DMS 273 treated with DMSO at 0.1 percent for 48 hours (cell line): ENCODE results near the gene OR10K2.
"Not testable (repeated sequence)": the region's sequence is repeated elsewhere in the genome, so short reads cannot be mapped to it uniquely, and the experiment has no call there.

Experiments
- DNase-seq: peaks from one replicate; lab custom pipeline; 2025; lab: John Stamatoyannopoulos, UW

The OR10K2 gene, protein sequence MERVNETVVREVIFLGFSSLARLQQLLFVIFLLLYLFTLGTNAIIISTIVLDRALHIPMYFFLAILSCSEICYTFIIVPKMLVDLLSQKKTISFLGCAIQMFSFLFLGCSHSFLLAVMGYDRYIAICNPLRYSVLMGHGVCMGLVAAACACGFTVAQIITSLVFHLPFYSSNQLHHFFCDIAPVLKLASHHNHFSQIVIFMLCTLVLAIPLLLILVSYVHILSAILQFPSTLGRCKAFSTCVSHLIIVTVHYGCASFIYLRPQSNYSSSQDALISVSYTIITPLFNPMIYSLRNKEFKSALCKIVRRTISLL

DNA sequence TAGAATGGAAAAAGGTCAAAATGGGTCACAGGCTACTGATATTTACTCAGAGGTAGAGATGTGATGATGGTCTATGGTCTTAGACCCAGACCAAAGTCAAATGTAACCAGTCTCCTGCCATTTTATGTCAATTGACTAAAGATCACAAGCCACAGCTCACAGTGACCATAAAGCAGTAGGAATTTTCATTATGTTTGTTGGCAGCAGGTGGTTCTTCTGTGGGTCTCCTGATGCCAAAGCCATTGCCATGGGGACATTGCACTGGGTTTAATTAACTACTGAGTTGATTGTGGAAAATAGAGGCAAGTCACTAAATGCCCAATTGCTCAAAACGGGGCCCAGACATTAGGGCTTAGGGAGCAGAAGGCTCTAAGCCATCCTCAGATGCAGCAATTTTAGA, at the start of gene OR10K2:
OR10K2 (minus strand) TSS at position 101 of the 400 bp plus-strand sequence. CDS start 5,371 bp downstream, outside the sequence.
- DNase-seq: no peak

GRCh38 chr1:158471920-158472319, 45.9 kb upstream of the OR10K2 start, which contains the start of gene OR10R2:
TSS of gene OR10R2 (plus strand) at chr1:158472220. CDS start at chr1:158472326, 106 bp downstream.
- DNase-seq: no peak

DNA sequence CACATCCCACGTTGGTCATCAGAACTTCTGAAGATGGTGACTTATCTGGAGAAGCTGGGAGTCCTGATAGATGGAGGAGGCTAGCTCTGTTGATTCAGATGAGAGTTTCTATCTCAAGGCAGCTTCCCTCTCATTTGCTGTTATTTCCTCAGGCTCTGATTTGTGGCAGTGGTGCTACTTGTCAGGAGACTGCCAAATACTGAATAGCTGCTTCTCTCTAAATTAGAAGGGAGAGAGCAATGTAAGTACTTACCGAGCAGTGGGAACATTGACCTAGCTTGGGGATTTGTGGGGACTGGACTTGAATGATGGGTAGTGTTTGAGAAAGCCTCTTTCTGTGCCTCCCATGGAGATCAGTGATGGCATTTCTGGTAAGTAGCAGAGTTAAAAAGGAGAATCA, 35.5 kb upstream of the OR10K2 start, which contains the start of gene OR10K1:
OR10K1 (plus strand) TSS at position 301 of the 400 bp plus-strand sequence. CDS start 3,728 bp downstream, outside the sequence.
- no peak for DNase-seq

DNA sequence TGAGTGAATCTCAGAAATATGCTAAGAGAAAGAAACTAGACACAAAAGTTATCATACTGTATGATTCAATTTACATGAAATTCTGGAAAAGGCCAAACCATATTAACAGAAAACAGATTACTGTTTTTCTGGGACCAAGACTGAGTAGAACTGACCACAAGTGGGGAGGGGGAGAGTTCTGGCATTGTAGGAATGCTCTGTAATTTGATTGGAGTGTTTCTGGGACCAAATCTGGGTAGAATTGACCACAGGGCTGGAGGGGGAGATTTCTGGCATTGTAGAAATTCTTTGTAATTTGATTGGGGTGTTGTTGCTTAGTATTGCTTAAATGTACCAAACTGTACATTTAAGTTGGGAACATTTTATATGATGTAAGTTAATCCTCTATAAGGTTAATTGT, 32.2 kb upstream of the OR10K2 start:
- no peak for DNase-seq

- DNase-seq: no peak
These were observed 31.2 kb upstream of the OR10K2 start for GRCh38 chr1:158457246-158457645.

DNA sequence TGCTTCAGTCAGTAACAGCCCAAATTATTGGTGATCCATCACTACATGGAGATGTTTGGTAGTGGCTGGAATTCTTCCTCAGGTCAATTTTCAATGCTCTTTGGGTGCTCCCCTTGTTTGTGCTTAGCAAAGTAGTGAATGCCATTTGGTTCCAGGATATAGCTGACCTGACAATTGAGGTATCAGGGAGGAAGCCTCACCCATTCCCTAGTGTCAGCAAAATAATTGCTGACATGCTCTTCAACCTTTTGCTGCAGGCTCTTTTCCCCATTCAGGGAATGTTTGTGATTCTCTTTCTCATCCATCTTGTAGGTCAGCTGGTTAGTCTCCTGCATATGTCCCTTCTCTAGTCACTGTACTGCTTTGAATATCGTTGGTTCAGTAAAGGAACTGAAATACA, 28.5 kb upstream of the OR10K2 start:
- no peak for DNase-seq

DNA sequence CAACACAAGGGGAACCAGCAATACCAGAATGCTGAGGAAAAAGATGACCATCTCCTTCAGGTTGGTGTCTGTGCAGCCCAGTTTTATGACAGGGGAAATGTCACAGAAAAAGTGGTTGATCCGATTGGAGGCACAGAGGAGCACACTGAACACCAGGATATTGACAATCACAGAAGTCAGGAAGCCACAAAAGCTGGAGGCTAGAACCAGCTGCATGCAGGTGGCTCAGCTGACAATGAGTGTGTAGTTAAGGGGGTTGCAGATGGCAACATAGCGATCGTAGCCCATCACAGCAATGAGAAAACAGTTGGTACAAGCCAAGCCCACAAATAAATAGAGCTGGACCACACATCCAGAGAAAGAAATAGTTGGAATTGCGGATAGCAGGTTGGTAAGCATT, 19.3 kb upstream of the OR10K2 start:
- DNase-seq: no peak

DNA sequence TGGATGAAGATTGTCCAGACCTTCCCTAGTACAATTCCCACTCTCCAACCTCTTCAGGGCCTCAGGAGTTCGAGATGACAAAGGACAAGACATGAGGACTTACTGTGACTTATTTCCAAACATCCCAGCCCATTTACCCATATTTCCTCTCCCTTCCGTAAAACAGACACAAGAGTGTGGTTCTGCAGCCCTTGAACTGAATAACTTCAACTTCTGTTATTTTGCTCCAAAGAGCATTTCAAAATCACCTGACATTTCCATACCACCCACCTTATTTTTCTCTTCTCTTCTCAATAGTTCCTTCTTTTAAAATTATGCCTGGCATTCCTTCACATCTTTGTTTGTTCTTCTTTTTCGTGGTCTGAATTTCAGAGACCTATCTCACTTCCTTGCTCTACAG, 8.7 kb upstream of the OR10K2 start:
- no peak for DNase-seq

GRCh38 chr1:158430163-158430562, 4.1 kb upstream of the OR10K2 start:
- DNase-seq: not testable (repeated sequence)

GRCh38 chr1:158425027-158425426, 1.0 kb downstream of the OR10K2 start:
- DNase-seq: no peak

- no peak for DNase-seq
These were observed 3.8 kb downstream of the OR10K2 start for GRCh38 chr1:158422212-158422611.

DNA sequence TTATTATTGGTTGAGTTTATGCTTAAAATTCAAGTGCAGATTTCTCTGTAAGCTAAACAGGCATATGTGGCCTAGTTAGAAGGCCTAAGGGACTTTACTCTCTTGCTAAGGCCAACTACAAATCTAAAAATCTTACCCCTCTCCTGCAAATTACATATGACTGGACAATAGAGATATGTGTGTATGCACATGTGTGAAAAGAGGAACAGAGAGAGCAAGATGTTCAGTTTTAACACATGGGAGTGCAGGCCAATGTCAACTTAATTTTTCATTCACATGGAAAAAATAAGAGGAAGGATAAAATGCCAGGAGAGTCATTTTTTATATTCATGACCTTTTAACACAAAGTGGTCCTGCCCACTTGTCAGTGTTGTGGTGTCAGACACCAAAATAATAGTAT, 8.5 kb downstream of the OR10K2 start:
- no peak for DNase-seq

- no peak for DNase-seq
These were observed 11.2 kb downstream of the OR10K2 start for GRCh38 chr1:158414651-158415345.

GRCh38 chr1:158407092-158407491, 18.9 kb downstream of the OR10K2 start:
- DNase-seq: no peak

DNA sequence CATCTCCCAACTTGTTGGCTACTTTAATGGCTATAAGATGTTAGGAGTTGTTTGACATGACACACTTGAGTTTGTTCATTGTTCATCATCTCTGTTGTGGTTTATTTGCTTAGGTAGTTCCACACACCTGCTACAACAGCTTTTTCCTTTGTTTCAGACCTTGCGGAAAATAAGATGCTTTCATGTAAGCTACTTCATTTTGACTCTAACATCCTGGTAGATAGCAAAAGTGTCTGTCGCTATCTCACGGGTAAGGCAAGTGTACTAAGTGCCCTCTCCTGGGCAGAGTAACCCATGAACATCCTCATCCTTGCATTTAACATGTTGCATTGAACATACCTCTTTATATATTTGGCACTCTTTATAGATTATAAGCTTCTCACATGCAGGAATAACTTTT, 25.2 kb downstream of the OR10K2 start:
- DNase-seq: no peak

- DNase-seq: no peak
These were observed 27.1 kb downstream of the OR10K2 start, which contains the start of gene OR10T2 for GRCh38 chr1:158398818-158399514. TSS of gene OR10T2 (minus strand) at chr1:158399466. CDS start at chr1:158399466, 0 bp downstream.

GRCh38 chr1:158396646-158397045, 29.4 kb downstream of the OR10K2 start:
- DNase-seq: no peak

DNA sequence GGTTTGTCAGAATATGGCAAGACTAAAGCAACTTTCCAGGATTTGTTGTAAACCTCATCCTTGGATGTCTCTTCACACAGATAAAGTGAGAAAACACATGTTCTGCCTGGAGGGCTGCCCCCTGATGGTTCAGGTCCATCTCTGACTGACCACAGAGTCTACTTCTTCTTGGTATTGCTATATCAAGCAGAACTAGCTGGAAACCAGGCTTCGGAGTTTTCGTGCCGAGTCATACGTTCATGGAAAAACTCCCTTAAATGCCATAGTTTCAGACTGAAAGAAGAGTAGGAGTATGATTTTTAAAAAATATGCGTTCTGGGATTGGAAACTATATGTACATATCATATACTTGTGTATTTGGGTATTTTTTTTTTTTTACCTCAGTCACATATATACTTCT, 32.6 kb downstream of the OR10K2 start:
- no peak for DNase-seq

- DNase-seq: no peak
These were observed 34.9 kb downstream of the OR10K2 start for GRCh38 chr1:158391099-158391498.

DNA sequence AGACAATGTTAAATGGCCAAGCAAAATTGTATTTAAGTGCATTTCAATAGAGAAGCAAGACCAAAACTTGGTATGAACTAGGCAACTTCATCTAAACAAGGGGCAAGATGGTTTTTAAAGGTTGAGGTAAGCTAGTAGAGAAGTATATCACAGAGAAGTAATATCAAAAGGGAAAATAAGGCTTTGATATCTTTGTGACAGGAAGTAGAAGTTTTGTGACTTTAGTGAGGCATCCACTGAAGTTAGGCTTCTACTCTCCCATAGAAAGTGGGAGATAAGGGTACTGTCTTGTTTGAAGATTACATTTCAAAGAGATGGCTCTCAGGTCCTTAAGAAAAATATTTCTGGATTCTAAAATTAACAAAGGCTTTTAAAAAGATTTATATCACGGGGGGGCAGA, 35.7 kb downstream of the OR10K2 start:
- no peak for DNase-seq

DNA sequence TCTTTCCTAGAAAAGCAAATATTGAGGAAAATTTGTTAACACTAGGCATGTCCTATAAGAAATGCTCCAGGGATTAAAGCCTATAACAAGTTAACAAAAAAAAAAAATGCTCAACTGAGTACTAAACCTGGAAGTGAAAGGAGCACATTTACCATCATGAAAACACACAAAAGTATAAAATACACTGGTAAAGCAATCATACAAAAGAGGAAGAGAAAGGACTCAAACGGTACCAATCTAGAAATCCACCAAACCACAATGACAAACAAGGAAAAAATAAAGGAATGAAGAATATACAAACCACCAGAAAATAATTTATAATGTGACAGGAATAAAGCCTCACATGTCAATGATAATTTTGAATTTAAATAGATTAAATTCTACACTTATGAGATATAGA, 51.2 kb downstream of the OR10K2 start:
- no peak for DNase-seq

DNA sequence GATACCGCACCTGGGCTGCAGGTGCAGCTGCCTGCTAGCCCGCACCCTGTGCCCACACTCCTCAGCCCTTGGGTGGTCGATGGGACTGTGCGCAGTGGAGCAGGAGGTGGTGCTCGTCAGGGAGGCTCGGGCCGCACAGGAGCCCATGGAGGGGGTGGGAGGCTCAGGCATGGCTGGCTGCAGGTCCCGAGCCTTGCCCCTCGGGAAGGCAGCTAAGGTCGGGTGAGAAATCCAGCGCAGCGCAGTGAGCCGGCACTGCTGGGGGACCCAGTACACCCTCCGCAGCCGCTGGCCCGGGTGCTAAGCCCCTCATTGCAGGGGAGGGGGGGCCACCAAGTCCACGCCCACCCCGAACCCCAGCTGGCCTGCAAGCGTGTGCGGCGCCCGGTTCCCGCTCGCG, 51.9 kb downstream of the OR10K2 start:
- not testable (repeated sequence) for DNase-seq
